HCT116 (cell line): ENCODE results near the gene DIRAS2. TPM values are rescaled to one million over a fixed set of nuclear protein-coding genes. Genes with fewer than 3 reads are reported as not detected.

Source experiments
- ATAC-seq: fragments of 200-7000 bp; cut with Tn5 transposase; 2 replicates; pipeline ENCODE4 v1.9.1; 2020; ENCODE audit warnings: mild to moderate bottlenecking, moderate library complexity
- BruUV-seq: library from RNA; stranded (reverse); fragments of 400-500 nt; replicated peaks from 2 replicates; lab custom pipeline; 2021; lab: Mats Ljungman, UMichigan
- CTCF ChIA-PET: fragments of 300-600 bp; sonication (Branson Sonifier 250); formaldehyde crosslinking; loops from one replicate; lab custom pipeline; 2021; ENCODE audit warnings: antibody characterized with exemption; lab: Charles Lee
- POLR2A ChIA-PET: fragments of 300-600, 350-600 bp; sonication (Branson Sonifier 250); formaldehyde crosslinking; loops from one replicate; lab custom pipeline; 2021; ENCODE audit warnings: antibody characterized with exemption; lab: Charles Lee
- RAD21 ChIA-PET, 2 experiments: fragments of 300-600 bp; sonication (Branson Sonifier 250); formaldehyde crosslinking; loops; one replicate each; lab custom pipeline; 2023; ENCODE audit warnings: low total read pairs in 2 of 2; ENCODE audit not compliant: uncharacterized antibody in 2 of 2, unreplicated experiment in 2 of 2, low non-redundant PET in 1 of 2; lab: Charles Lee
- DNase-seq: peaks from one replicate; pipeline ENCODE4 v3.0.0-alpha.2; 2010; ENCODE audit warnings: low read depth, low spot score
- H2AFZ ChIP-seq: fragments of 200-600 bp; shearing (Covaris generic), sonication (generic); 2 replicates; pipeline ENCODE4 v1.6.1; 2017; ENCODE audit warnings: low read depth, mixed run types, mixed read lengths, antibody characterized with exemption, low read length; ENCODE audit not compliant: poor library complexity, severe bottlenecking
- H3K27ac ChIP-seq: 2 replicates; pipeline ENCODE4 v1.5.1; 2012; ENCODE audit warnings: low read depth, low read length
- H3K27me3 ChIP-seq: fragments of 200-600 bp; sonication (generic); 2 replicates; pipeline ENCODE4 v1.6.1; 2016; ENCODE audit warnings: mixed run types, low read length, mixed read lengths; ENCODE audit not compliant: insufficient read depth
- H3K36me3 ChIP-seq, 2 experiments: fragments of 200-500 bp in 1 of 2; fragments of 200-600 bp in 1 of 2; sonication (Bioruptor generic) in 1 of 2; sonication (generic) in 1 of 2; 2 replicates each; pipeline versions ENCODE4 v1.5.1 to v1.6.1; 2014 to 2016; ENCODE audit warnings: low read length in 2 of 2, inconsistent platforms in 1 of 2, mixed read lengths in 1 of 2, mixed run types in 1 of 2; ENCODE audit not compliant: insufficient read depth in 2 of 2, control insufficient read depth in 1 of 2
- H3K4me1 ChIP-seq, 2 experiments: fragments of 200-600 bp in 1 of 2; sonication (generic) in 1 of 2; 2 replicates each; pipeline versions ENCODE4 v1.5.1 to v1.6.1; 2012 to 2017; ENCODE audit warnings: low read length in 2 of 2, inconsistent platforms in 1 of 2, mild to moderate bottlenecking in 1 of 2, mixed read lengths in 1 of 2, mixed run types in 1 of 2, moderate library complexity in 1 of 2; ENCODE audit not compliant: insufficient read depth in 2 of 2, control insufficient read depth in 1 of 2
- H3K4me2 ChIP-seq: fragments of 200-600 bp; sonication (generic); 2 replicates; pipeline ENCODE4 v1.6.1; 2017; ENCODE audit warnings: mixed run types, low read length, mixed read lengths
- H3K4me3 ChIP-seq, 2 experiments: fragments of 200-600 bp in 1 of 2; sonication (generic) in 1 of 2; replicated peaks in 1 of 2; 2 replicates each; pipeline ENCODE4 v1.5.1; 2011 to 2016; ENCODE audit warnings: low read length in 2 of 2, control low read depth in 1 of 2, low read depth in 1 of 2, mild to moderate bottlenecking in 1 of 2, mixed read lengths in 1 of 2, mixed run types in 1 of 2
- H3K79me2 ChIP-seq: fragments of 200-600 bp; sonication (generic); 2 replicates; pipeline ENCODE4 v1.6.1; 2017; ENCODE audit warnings: mild to moderate bottlenecking, mixed run types, low read length, moderate library complexity, mixed read lengths; ENCODE audit not compliant: insufficient read depth
- H3K9ac ChIP-seq: fragments of 200-600 bp; sonication (generic); 2 replicates; pipeline ENCODE4 v1.6.1; 2016; ENCODE audit warnings: low read length, mixed read lengths
- H3K9me2 ChIP-seq: fragments of 200-600 bp; sonication (generic), shearing (Covaris generic); 2 replicates; pipeline ENCODE4 v1.6.1; 2017; ENCODE audit warnings: mixed run types, mild to moderate bottlenecking, moderate library complexity; ENCODE audit not compliant: insufficient read depth
- H3K9me3 ChIP-seq, 2 experiments: fragments of 200-500 bp in 1 of 2; fragments of 200-600 bp in 1 of 2; sonication (Bioruptor generic) in 1 of 2; sonication (generic) in 1 of 2; 2 replicates each; pipeline ENCODE4 v1.6.1; 2014 to 2017; ENCODE audit warnings: low read length in 2 of 2, mixed read lengths in 2 of 2, inconsistent platforms in 1 of 2, low read depth in 1 of 2, mild to moderate bottlenecking in 1 of 2, mixed run types in 1 of 2, moderate library complexity in 1 of 2; ENCODE audit not compliant: control insufficient read depth in 1 of 2, insufficient read depth in 1 of 2
- H4K20me1 ChIP-seq: fragments of 200-600 bp; sonication (generic), shearing (Covaris generic); 2 replicates; pipeline ENCODE4 v1.6.1; 2017; ENCODE audit warnings: mixed run types, mild to moderate bottlenecking, moderate library complexity; ENCODE audit not compliant: insufficient read depth
- CBX3 ChIP-seq: IDR thresholded peaks from 2 replicates; pipeline ENCODE4 v1.6.1; 2012; ENCODE audit warnings: low read depth
- CEBPB ChIP-seq: IDR thresholded peaks from 2 replicates; pipeline ENCODE4 v1.6.1; 2012; ENCODE audit warnings: low read depth
- ELF1 ChIP-seq: IDR thresholded peaks from 2 replicates; pipeline ENCODE4 v1.6.1; 2012; ENCODE audit warnings: low read depth, borderline replicate concordance
- EZH2 ChIP-seq: fragments of 200-600 bp; sonication (generic); IDR thresholded peaks from 2 replicates; pipeline ENCODE4 v1.6.1; 2017; ENCODE audit warnings: antibody characterized with exemption, mixed run types
- EZH2phosphoT487 ChIP-seq: fragments of 200-600 bp; IDR thresholded peaks from 2 replicates; pipeline ENCODE4 v1.6.1; 2018; ENCODE audit warnings: antibody characterized with exemption, borderline replicate concordance
- MAX ChIP-seq: IDR thresholded peaks from 2 replicates; pipeline ENCODE4 v1.6.1; 2012
- POLR2AphosphoS5 ChIP-seq: IDR thresholded peaks from 2 replicates; pipeline ENCODE4 v1.6.1; 2011; ENCODE audit warnings: mild to moderate bottlenecking, low read depth, low read length, moderate library complexity
- RAD21 ChIP-seq: IDR thresholded peaks from 2 replicates; pipeline ENCODE4 v1.6.1; 2012; ENCODE audit warnings: low read depth, mild to moderate bottlenecking
- SIN3A ChIP-seq: IDR thresholded peaks from 2 replicates; pipeline ENCODE4 v1.6.1; 2012; ENCODE audit warnings: low read depth
- SP1 ChIP-seq: IDR thresholded peaks from 2 replicates; pipeline ENCODE4 v1.6.1; 2012; ENCODE audit warnings: low read depth
- TCF7L2 ChIP-seq: IDR thresholded peaks from 2 replicates; pipeline ENCODE4 v1.7.0; 2011; ENCODE audit warnings: borderline replicate concordance, inconsistent platforms; ENCODE audit not compliant: insufficient read depth, insufficient read length; ENCODE audit errors: extremely low read depth
- YY1 ChIP-seq: IDR thresholded peaks from 2 replicates; pipeline ENCODE4 v1.6.1; 2011; ENCODE audit warnings: low read length, low read depth, moderate library complexity, mild to moderate bottlenecking; ENCODE audit not compliant: insufficient replicate concordance; ENCODE audit errors: extremely low read depth
- ZBTB33 ChIP-seq: IDR thresholded peaks from 2 replicates; pipeline ENCODE4 v1.6.1; 2011; ENCODE audit warnings: mild to moderate bottlenecking, low read length, moderate library complexity; ENCODE audit not compliant: insufficient replicate concordance; ENCODE audit errors: extremely low read depth
- ZNF274 ChIP-seq: fragments of 200-500 bp; sonication (Bioruptor generic); IDR thresholded peaks from 2 replicates; pipeline ENCODE4 v1.6.1; 2014; ENCODE audit warnings: mild to moderate bottlenecking, low read depth, low read length, inconsistent platforms
- intact Hi-C: fragments of 100-400 bp; cut with micrococcal nuclease; formaldehyde crosslinking; loops from 2 replicates; pipeline ENCODE4 v1.10.0; 2022
- total RNA-seq: library from RNA; stranded (reverse); gene quantifications from one replicate; pipeline ENCODE4 v1.2.1, GENCODE V29; 2021; ENCODE audit not compliant: unreplicated experiment
- TF ChIP-seq, protein P1 (sequence below): IDR thresholded peaks from 2 replicates; pipeline ENCODE4 v1.6.1; 2012; ENCODE audit warnings: low read depth

Gene DIRAS2
- total RNA-seq, 1 experiment from 2014 or later = not detected

GRCh38 chr9:90658783-90659182 is 16.2 kb upstream of the DIRAS2 start:
- Histone ChIP-seq H3K27ac (no peak overlapping the region), H3K36me3 (no peaks in the 10 kb centered on the region), H3K4me1 (peaks cover 0 to 8% of the 10 kb centered on the region in 2 experiments; a peak in 2 of 4 replicates), H3K27me3 (peaks cover 22% of the 10 kb centered on the region), H2AFZ (no peak overlapping the region), H3K9me2 (no peaks in the 10 kb centered on the region), H3K9me3 (no peaks in the 10 kb centered on the region), H3K9ac (no peak overlapping the region), H3K79me2 (no peaks in the 10 kb centered on the region), H4K20me1 (no peaks in the 10 kb centered on the region), H3K4me2 (no peak overlapping the region), H3K4me3 (no peak overlapping the region)
- intact Hi-C loops = no loop called here
- no TSS peak for BruUV-seq
- ATAC-seq = no peak
- ChIA-PET POLR2A (no interaction called here), CTCF (no interaction called here), RAD21 (no interaction called here)
- TF ChIP-seq RAD21 = no peak
- TF ChIP-seq EZH2phosphoT487 = no peak
- no peak for TF ChIP-seq EZH2
- TF ChIP-seq ZNF274 = no peak
- TF ChIP-seq MAX = no peak
- TF ChIP-seq, protein P1, sequence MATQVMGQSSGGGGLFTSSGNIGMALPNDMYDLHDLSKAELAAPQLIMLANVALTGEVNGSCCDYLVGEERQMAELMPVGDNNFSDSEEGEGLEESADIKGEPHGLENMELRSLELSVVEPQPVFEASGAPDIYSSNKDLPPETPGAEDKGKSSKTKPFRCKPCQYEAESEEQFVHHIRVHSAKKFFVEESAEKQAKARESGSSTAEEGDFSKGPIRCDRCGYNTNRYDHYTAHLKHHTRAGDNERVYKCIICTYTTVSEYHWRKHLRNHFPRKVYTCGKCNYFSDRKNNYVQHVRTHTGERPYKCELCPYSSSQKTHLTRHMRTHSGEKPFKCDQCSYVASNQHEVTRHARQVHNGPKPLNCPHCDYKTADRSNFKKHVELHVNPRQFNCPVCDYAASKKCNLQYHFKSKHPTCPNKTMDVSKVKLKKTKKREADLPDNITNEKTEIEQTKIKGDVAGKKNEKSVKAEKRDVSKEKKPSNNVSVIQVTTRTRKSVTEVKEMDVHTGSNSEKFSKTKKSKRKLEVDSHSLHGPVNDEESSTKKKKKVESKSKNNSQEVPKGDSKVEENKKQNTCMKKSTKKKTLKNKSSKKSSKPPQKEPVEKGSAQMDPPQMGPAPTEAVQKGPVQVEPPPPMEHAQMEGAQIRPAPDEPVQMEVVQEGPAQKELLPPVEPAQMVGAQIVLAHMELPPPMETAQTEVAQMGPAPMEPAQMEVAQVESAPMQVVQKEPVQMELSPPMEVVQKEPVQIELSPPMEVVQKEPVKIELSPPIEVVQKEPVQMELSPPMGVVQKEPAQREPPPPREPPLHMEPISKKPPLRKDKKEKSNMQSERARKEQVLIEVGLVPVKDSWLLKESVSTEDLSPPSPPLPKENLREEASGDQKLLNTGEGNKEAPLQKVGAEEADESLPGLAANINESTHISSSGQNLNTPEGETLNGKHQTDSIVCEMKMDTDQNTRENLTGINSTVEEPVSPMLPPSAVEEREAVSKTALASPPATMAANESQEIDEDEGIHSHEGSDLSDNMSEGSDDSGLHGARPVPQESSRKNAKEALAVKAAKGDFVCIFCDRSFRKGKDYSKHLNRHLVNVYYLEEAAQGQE = no peak
- no peak for TF ChIP-seq POLR2AphosphoS5
- no peak for TF ChIP-seq SP1
- TF ChIP-seq YY1 = no peak
- TF ChIP-seq ZBTB33 = no peak
- TF ChIP-seq ELF1 = no peak
- TF ChIP-seq SIN3A = no peak
- TF ChIP-seq TCF7L2 = no peak
- TF ChIP-seq CBX3 = no peak
- no peak for TF ChIP-seq CEBPB
- no peak for DNase-seq
